Astrocyte (in vitro differentiated cells and primary cell): Measurements from ENCODE around the gene MFSD6. TPM values are rescaled to one million over a fixed set of nuclear protein-coding genes. Genes with fewer than 3 reads are reported as not detected.

Source experiments
- DNase-seq: peaks from one replicate; pipeline ENCODE4 v3.0.0-alpha.2; 2010; ENCODE audit warnings: low read depth
- FAIRE-seq: peaks from 2 replicates; lab custom pipeline; 2011; peaks lifted over from hg19 to GRCh38; lab: Jason Lieb, UNC
- H2AFZ ChIP-seq: 2 replicates; pipeline ENCODE4 v1.6.0; 2012; ENCODE audit warnings: low read depth, low read length, inconsistent platforms
- H3K27ac ChIP-seq: 2 replicates; pipeline ENCODE4 v1.5.1; 2011; ENCODE audit warnings: low read depth, low read length, inconsistent platforms
- H3K27me3 ChIP-seq: 2 replicates; pipeline ENCODE4 v1.6.0; 2011; ENCODE audit warnings: low read length, inconsistent platforms; ENCODE audit not compliant: insufficient read depth
- H3K36me3 ChIP-seq: 2 replicates; pipeline ENCODE4 v1.5.1; 2011; ENCODE audit warnings: low read length, inconsistent platforms; ENCODE audit not compliant: insufficient read depth
- H3K4me1 ChIP-seq: 2 replicates; pipeline ENCODE4 v1.5.1; 2011; ENCODE audit warnings: low read length, inconsistent platforms; ENCODE audit not compliant: insufficient read depth
- H3K4me2 ChIP-seq: 2 replicates; pipeline ENCODE4 v1.6.0; 2012; ENCODE audit warnings: low read length, inconsistent platforms
- H3K4me3 ChIP-seq: 2 replicates; pipeline ENCODE4 v1.5.1; 2011; ENCODE audit warnings: low read depth, mild to moderate bottlenecking, low read length, inconsistent platforms; ENCODE audit not compliant: insufficient read depth
- H3K79me2 ChIP-seq: 2 replicates; pipeline ENCODE4 v1.6.0; 2012; ENCODE audit warnings: mild to moderate bottlenecking, low read length, inconsistent platforms; ENCODE audit not compliant: insufficient read depth
- H3K9ac ChIP-seq: 2 replicates; pipeline ENCODE4 v1.6.0; 2012; ENCODE audit warnings: mild to moderate bottlenecking, low read length, inconsistent platforms
- H3K9me3 ChIP-seq: 2 replicates; pipeline ENCODE4 v1.5.1; 2012; ENCODE audit warnings: low read depth, mild to moderate bottlenecking, low read length, inconsistent platforms; ENCODE audit not compliant: insufficient read depth
- H4K20me1 ChIP-seq: 2 replicates; pipeline ENCODE4 v1.6.0; 2012; ENCODE audit warnings: low read length, inconsistent platforms; ENCODE audit not compliant: insufficient read depth
- H3K27ac Mint-ChIP-seq: one replicate; pipeline ENCODE4 v1.8.0; 2021; ENCODE audit warnings: mild to moderate bottlenecking, mixed read lengths; ENCODE audit not compliant: unreplicated experiment
- H3K27me3 Mint-ChIP-seq: one replicate; pipeline ENCODE4 v1.8.0; 2021; ENCODE audit warnings: low read depth, mixed read lengths; ENCODE audit not compliant: unreplicated experiment
- H3K36me3 Mint-ChIP-seq: one replicate; pipeline ENCODE4 v1.8.0; 2021; ENCODE audit warnings: low read depth, mixed read lengths; ENCODE audit not compliant: unreplicated experiment
- H3K4me1 Mint-ChIP-seq: one replicate; pipeline ENCODE4 v1.8.0; 2021; ENCODE audit warnings: low read depth, mixed read lengths; ENCODE audit not compliant: unreplicated experiment
- H3K4me3 Mint-ChIP-seq: one replicate; pipeline ENCODE4 v1.8.0; 2021; ENCODE audit warnings: mild to moderate bottlenecking, moderate library complexity, mixed read lengths; ENCODE audit not compliant: unreplicated experiment
- H3K9me3 Mint-ChIP-seq: one replicate; pipeline ENCODE4 v1.8.0; 2021; ENCODE audit warnings: mild to moderate bottlenecking, mixed read lengths; ENCODE audit not compliant: unreplicated experiment
- CTCF ChIP-seq: IDR thresholded peaks from 2 replicates; pipeline ENCODE4 v1.5.1; 2011; ENCODE audit warnings: low read depth, mild to moderate bottlenecking, inconsistent platforms, low read length, moderate library complexity; ENCODE audit not compliant: insufficient read depth
- EZH2 ChIP-seq: IDR thresholded peaks from 2 replicates; pipeline ENCODE4 v1.6.1; 2012; ENCODE audit warnings: mild to moderate bottlenecking, low read length, inconsistent platforms; ENCODE audit not compliant: insufficient read depth
- total RNA-seq: library from RNA; stranded (reverse); gene quantifications from 2 replicates; pipeline ENCODE4 v1.2.1, GENCODE V29; 2021

Gene MFSD6
- total RNA-seq, 1 donor from 2014 or later = 2.7 TPM

GRCh38 chr2:190537765-190538164, 129.6 kb downstream of the MFSD6 start:
- Histone ChIP-seq H3K36me3 (no peaks in the 10 kb centered on the region), H2AFZ (no peak overlapping the region), H3K27ac (no peak overlapping the region), H4K20me1 (no peaks in the 10 kb centered on the region), H3K4me2 (no peak overlapping the region), H3K4me1 (peaks cover 14% of the 10 kb centered on the region), H3K27me3 (no peaks in the 10 kb centered on the region), H3K9ac (no peak overlapping the region), H3K9me3 (peaks cover 8% of the 10 kb centered on the region), H3K4me3 (no peak overlapping the region), H3K79me2 (no peaks in the 10 kb centered on the region)
- no peak for TF ChIP-seq CTCF
- TF ChIP-seq EZH2 = no peak
- Mint-ChIP-seq H3K9me3 (peaks cover 19% of the 10 kb centered on the region), H3K27me3 (no peaks in the 10 kb centered on the region), H3K36me3 (peaks cover 4% of the 10 kb centered on the region), H3K4me1 (no peaks in the 10 kb centered on the region), H3K27ac (no peak overlapping the region), H3K4me3 (no peak overlapping the region)
- FAIRE-seq = no peak
- DNase-seq = peak; percentile 51

GRCh38 chr2:190538201-190538600, 130.0 kb downstream of the MFSD6 start:
- Histone ChIP-seq H3K9ac (no peak overlapping the region), H3K9me3 (peaks cover 8% of the 10 kb centered on the region), H3K79me2 (no peaks in the 10 kb centered on the region), H3K4me3 (no peak overlapping the region), H3K4me1 (peaks cover 14% of the 10 kb centered on the region), H3K4me2 (no peak overlapping the region), H3K36me3 (no peaks in the 10 kb centered on the region), H3K27me3 (no peaks in the 10 kb centered on the region), H4K20me1 (no peaks in the 10 kb centered on the region), H2AFZ (no peak overlapping the region), H3K27ac (no peak overlapping the region)
- DNase-seq (no peak), FAIRE-seq (no peak)
- no peak overlapping the region for H3K27ac Mint-ChIP-seq
- no peaks in the 10 kb centered on the region for H3K27me3 Mint-ChIP-seq
- TF ChIP-seq CTCF (no peak), EZH2 (no peak)
- H3K4me3 Mint-ChIP-seq = no peak overlapping the region
- H3K9me3 Mint-ChIP-seq = peaks cover 19% of the 10 kb centered on the region
- H3K4me1 Mint-ChIP-seq = no peaks in the 10 kb centered on the region
- H3K36me3 Mint-ChIP-seq = peaks cover 4% of the 10 kb centered on the region

- Histone ChIP-seq H3K4me2 (no peak overlapping the region), H3K36me3 (no peaks in the 10 kb centered on the region), H3K9me3 (peaks cover 8% of the 10 kb centered on the region), H4K20me1 (no peaks in the 10 kb centered on the region), H3K9ac (no peak overlapping the region), H2AFZ (no peak overlapping the region), H3K79me2 (no peaks in the 10 kb centered on the region), H3K4me1 (peaks cover 5% of the 10 kb centered on the region), H3K27me3 (no peaks in the 10 kb centered on the region), H3K27ac (no peak overlapping the region), H3K4me3 (no peak overlapping the region)
- Mint-ChIP-seq H3K9me3 (peaks cover 19% of the 10 kb centered on the region), H3K4me1 (no peaks in the 10 kb centered on the region), H3K27me3 (no peaks in the 10 kb centered on the region), H3K36me3 (peaks cover 2% of the 10 kb centered on the region), H3K27ac (no peak overlapping the region), H3K4me3 (no peak overlapping the region)
- TF ChIP-seq CTCF (no peak), EZH2 (no peak)
- no peak for DNase-seq
- peak; percentile 73 for FAIRE-seq
These were observed 131.9 kb downstream of the MFSD6 start for GRCh38 chr2:190540048-190540447.
